ENCODE data around the gene RHOT2. TPM values are rescaled to one million over a fixed set of nuclear protein-coding genes. Genes with fewer than 3 reads are reported as not detected.

The RHOT2 gene
- total RNA-seq, 1 experiment from 2014 or later, result 184 TPM

DNA sequence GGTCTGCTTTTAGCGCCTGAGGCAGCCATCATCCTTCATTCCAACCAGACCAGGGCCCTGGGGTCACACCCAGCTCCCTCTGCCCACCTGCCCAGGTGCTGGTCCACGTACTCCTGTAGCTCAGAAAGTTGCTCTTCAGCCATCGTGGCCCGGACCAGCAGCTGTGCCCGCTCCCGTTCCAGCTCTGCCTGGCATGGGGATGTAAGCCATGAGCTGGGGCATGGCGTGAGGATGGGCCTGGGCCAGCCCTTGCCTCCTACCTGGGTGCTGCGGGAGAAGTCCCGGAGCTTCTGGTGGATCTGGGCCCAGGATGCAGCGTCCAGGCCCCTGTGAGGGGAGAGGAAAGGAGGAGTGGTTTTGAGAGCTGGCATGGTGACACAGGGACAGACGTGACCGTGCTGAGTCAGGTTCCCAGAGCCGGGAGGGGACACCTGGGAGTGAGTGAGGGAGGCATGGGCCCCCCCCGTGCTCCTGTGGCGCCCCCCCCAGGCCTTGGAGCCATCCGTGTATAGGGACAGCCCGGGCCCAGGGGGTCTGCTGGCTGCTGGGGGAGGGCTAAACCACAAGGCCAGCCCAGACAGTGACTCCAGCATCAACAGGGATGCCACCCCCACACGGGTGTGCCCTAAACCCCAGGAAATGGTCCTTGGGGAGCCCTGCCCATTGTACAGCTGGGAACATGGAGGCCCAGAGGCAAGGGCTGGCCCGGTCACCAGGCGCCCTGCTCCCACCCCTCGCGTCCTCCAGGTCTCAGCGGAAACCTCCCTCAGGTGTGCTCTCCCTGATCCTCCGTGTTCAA, 55.1 kb downstream of the RHOT2 start:
- no peak for DNase-seq (ENCODE audit: low spot score)
- BruUV-seq (replicated peaks), result no TSS peak
- Histone ChIP-seq H3K36me3 (ENCODE audit: insufficient read depth, low read length, poor library complexity, severe bottlenecking) (no peaks in the 10 kb centered on the region), H3K9me3 (ENCODE audit: low read depth, low read length, poor library complexity, severe bottlenecking) (no peaks in the 10 kb centered on the region), H3K4me1 (ENCODE audit: insufficient read depth, low read length, poor library complexity, severe bottlenecking) (peaks cover 15% of the 10 kb centered on the region), H3K27me3 (replicated peaks; ENCODE audit: insufficient read depth, low read depth, low read length, poor library complexity) (peaks cover 2% of the 10 kb centered on the region), H3K27ac (ENCODE audit: low read depth, low read length, poor library complexity, severe bottlenecking) (no peak overlapping the region), H3K4me3 (ENCODE audit: low read depth, low read length, poor library complexity, severe bottlenecking) (no peak overlapping the region)
- intact Hi-C loops (cut with micrococcal nuclease; ENCODE audit: unreplicated experiment), result no loop called here
- POLR2A ChIA-PET (ENCODE audit: low non-redundant PET), result interaction anchor here (0.5 kb wide), 1 partner anchor 1243 kb away, joined by 3 read pairs; no protein-coding TSS in a partner anchor
- CTCF ChIA-PET, result no interaction called here
- no peak for TF ChIP-seq EZH2 (IDR thresholded peaks at IDR 0.05; ENCODE audit: borderline replicate concordance, low read depth, low read length, poor library complexity, severe bottlenecking)
- TF ChIP-seq, protein P1, sequence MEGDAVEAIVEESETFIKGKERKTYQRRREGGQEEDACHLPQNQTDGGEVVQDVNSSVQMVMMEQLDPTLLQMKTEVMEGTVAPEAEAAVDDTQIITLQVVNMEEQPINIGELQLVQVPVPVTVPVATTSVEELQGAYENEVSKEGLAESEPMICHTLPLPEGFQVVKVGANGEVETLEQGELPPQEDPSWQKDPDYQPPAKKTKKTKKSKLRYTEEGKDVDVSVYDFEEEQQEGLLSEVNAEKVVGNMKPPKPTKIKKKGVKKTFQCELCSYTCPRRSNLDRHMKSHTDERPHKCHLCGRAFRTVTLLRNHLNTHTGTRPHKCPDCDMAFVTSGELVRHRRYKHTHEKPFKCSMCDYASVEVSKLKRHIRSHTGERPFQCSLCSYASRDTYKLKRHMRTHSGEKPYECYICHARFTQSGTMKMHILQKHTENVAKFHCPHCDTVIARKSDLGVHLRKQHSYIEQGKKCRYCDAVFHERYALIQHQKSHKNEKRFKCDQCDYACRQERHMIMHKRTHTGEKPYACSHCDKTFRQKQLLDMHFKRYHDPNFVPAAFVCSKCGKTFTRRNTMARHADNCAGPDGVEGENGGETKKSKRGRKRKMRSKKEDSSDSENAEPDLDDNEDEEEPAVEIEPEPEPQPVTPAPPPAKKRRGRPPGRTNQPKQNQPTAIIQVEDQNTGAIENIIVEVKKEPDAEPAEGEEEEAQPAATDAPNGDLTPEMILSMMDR (conservative IDR thresholded peaks at IDR 0.05; ENCODE audit: low read depth, low read length), result no peak

DNA sequence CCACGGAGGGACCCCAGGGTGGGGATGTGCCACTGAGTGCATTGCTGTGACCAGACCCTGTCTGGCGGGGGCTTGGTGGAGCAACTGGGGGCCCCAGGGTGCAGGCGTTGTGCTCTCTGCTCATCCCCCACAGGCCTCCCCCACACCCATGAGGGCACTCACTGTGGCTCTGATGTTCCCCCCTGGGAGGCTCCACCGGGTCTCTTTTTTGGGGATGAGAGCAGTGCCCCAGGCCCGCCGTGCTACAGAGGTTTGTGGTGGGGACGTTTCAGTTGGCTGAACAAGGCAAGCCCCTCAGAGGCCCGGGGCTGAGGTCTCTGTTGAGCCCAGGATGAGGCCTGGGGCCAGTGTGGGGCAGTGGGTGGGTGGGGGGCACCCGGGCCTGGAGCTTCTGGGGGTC, 55.8 kb downstream of the RHOT2 start:
- intact Hi-C loops (cut with micrococcal nuclease; ENCODE audit: unreplicated experiment), result no loop called here
- H3K9me3 ChIP-seq (ENCODE audit: low read depth, low read length, poor library complexity, severe bottlenecking), result no peaks in the 10 kb centered on the region
- BruUV-seq (replicated peaks), result no TSS peak
- TF ChIP-seq, protein P1 (conservative IDR thresholded peaks at IDR 0.05; ENCODE audit: low read depth, low read length), result no peak
- TF ChIP-seq EZH2 (IDR thresholded peaks at IDR 0.05; ENCODE audit: borderline replicate concordance, low read depth, low read length, poor library complexity, severe bottlenecking), result no peak
- no peak for DNase-seq (ENCODE audit: low spot score)
- no peaks in the 10 kb centered on the region for H3K36me3 ChIP-seq (ENCODE audit: insufficient read depth, low read length, poor library complexity, severe bottlenecking)
- H3K4me3 ChIP-seq (ENCODE audit: low read depth, low read length, poor library complexity, severe bottlenecking), result no peak overlapping the region
- no peaks in the 10 kb centered on the region for H3K27me3 ChIP-seq (replicated peaks; ENCODE audit: insufficient read depth, low read depth, low read length, poor library complexity)
- CTCF ChIA-PET, result no interaction called here
- no peak overlapping the region for H3K27ac ChIP-seq (ENCODE audit: low read depth, low read length, poor library complexity, severe bottlenecking)
- peaks cover 19% of the 10 kb centered on the region for H3K4me1 ChIP-seq (ENCODE audit: insufficient read depth, low read length, poor library complexity, severe bottlenecking)
- POLR2A ChIA-PET (ENCODE audit: low non-redundant PET), result interaction anchor here (0.5 kb wide), 1 partner anchor 1243 kb away, joined by 3 read pairs; no protein-coding TSS in a partner anchor

Other genes starting within 250 kb of the RHOT2 start
- 44.8 and 44.9 TPM in 2 replicates for gene RAB11FIP3, start 242.5 kb upstream of the RHOT2 start, total RNA-seq (2021)
- 77.7 and 91.2 TPM in 2 replicates for gene CAPN15, start 140.4 kb upstream of the RHOT2 start, total RNA-seq (2021)
- gene PRR35, start 107.7 kb upstream of the RHOT2 start, total RNA-seq (2021), result 0.13 TPM in 1 of 2 replicates, not detected in the other
- gene NHLRC4, start 101.1 kb upstream of the RHOT2 start, total RNA-seq (2021), result 0.21 and 0.52 TPM in 2 replicates
- gene PIGQ, start 98.2 kb upstream of the RHOT2 start, total RNA-seq (2021), result 59.4 and 65.7 TPM in 2 replicates
- 19.9 and 20.6 TPM in 2 replicates for gene RAB40C, start 78.1 kb upstream of the RHOT2 start, total RNA-seq (2021)
- 1.7 and 1.8 TPM in 2 replicates for gene WFIKKN1, start 37.1 kb upstream of the RHOT2 start, total RNA-seq (2021)
- 136 and 138 TPM in 2 replicates for gene METTL26, start 31.8 kb upstream of the RHOT2 start, total RNA-seq (2021)
- 22.4 and 27.1 TPM in 2 replicates for gene MCRIP2, start 26.3 kb upstream of the RHOT2 start, total RNA-seq (2021)
- 143 and 147 TPM in 2 replicates for gene WDR90, start 18.8 kb upstream of the RHOT2 start, total RNA-seq (2021)
- gene RHBDL1, start 7.5 kb downstream of the RHOT2 start, total RNA-seq (2021), result 1.5 and 2.3 TPM in 2 replicates
- 88.2 and 95.2 TPM in 2 replicates for gene STUB1, start 12.3 kb downstream of the RHOT2 start, total RNA-seq (2021)
- 78.1 and 87.1 TPM in 2 replicates for gene JMJD8, start 16.2 kb downstream of the RHOT2 start, total RNA-seq (2021)
- 17.7 and 18.2 TPM in 2 replicates for gene WDR24, start 22.3 kb downstream of the RHOT2 start, total RNA-seq (2021)
- gene FBXL16, start 37.7 kb downstream of the RHOT2 start, total RNA-seq (2021), result 1.1 and 2.7 TPM in 2 replicates
- 0.86 and 1.8 TPM in 2 replicates for gene METRN, start 47.0 kb downstream of the RHOT2 start, total RNA-seq (2021)
- 21.2 and 26.0 TPM in 2 replicates for gene ANTKMT, start 53.0 kb downstream of the RHOT2 start, total RNA-seq (2021)
- 0.28 and 1.4 TPM in 2 replicates for gene CCDC78, start 58.3 kb downstream of the RHOT2 start, total RNA-seq (2021)
- gene HAGHL, start 59.0 kb downstream of the RHOT2 start, total RNA-seq (2021), result 2.5 and 3.5 TPM in 2 replicates
- 48.4 and 50.0 TPM in 2 replicates for gene CIAO3, start 72.9 kb downstream of the RHOT2 start, total RNA-seq (2021)
- gene MSLN, start 92.6 kb downstream of the RHOT2 start, total RNA-seq (2021), result not detected in 2 replicates
- 36.1 and 41.1 TPM in 2 replicates for gene RPUSD1, start 120.2 kb downstream of the RHOT2 start, total RNA-seq (2021)
- gene CHTF18, start 120.5 kb downstream of the RHOT2 start, total RNA-seq (2021), result 124 and 125 TPM in 2 replicates
- gene GNG13, start 132.6 kb downstream of the RHOT2 start, total RNA-seq (2021), result not detected in 2 replicates